ENCODE measurements around the gene TTC21B. TPM values are rescaled to one million over a fixed set of nuclear protein-coding genes. Genes with fewer than 3 reads are reported as not detected.
A peak's percentile ranks its signal among the peaks of the same experiment; 100 is the strongest.

The TTC21B gene
- total RNA-seq, 2 donors from 2014 or later: 20.8 to 25.0 TPM

- H3K4me1 Mint-ChIP-seq: peaks cover 4% of the 10 kb centered on the region
- H3K27ac Mint-ChIP-seq: no peak overlapping the region
- no peak for DNase-seq
- no peak for ATAC-seq
- no peaks in the 10 kb centered on the region for H3K9me3 ChIP-seq (ENCODE audit: control insufficient read depth, low read length, poor library complexity, severe bottlenecking)
- no peaks in the 10 kb centered on the region for H3K36me3 Mint-ChIP-seq (ENCODE audit: low read depth)
- no peak overlapping the region for H3K4me3 Mint-ChIP-seq
- H3K27me3 Mint-ChIP-seq: no peaks in the 10 kb centered on the region
These were observed 296 bp downstream of the TTC21B start for GRCh38 chr2:165953306-165953654.

- Mint-ChIP-seq H3K4me3 (no peak overlapping the region), H3K4me1 (peaks cover 5% of the 10 kb centered on the region), H3K27me3 (no peaks in the 10 kb centered on the region), H3K27ac (no peak overlapping the region), H3K36me3 (ENCODE audit: low read depth) (no peaks in the 10 kb centered on the region)
- no peak for DNase-seq
- H3K9me3 ChIP-seq (ENCODE audit: control insufficient read depth, low read length, poor library complexity, severe bottlenecking): no peaks in the 10 kb centered on the region
- no peak for ATAC-seq
These were observed 800 bp downstream of the TTC21B start for GRCh38 chr2:165952741-165953211.

GRCh38 chr2:165952085-165952484, 1.5 kb downstream of the TTC21B start:
- H3K4me3 Mint-ChIP-seq: no peak overlapping the region
- no peaks in the 10 kb centered on the region for H3K27me3 Mint-ChIP-seq
- peaks cover 10% of the 10 kb centered on the region for H3K4me1 Mint-ChIP-seq
- H3K9me3 ChIP-seq (ENCODE audit: control insufficient read depth, low read length, poor library complexity, severe bottlenecking): no peaks in the 10 kb centered on the region
- ATAC-seq: no peak
- H3K36me3 Mint-ChIP-seq (ENCODE audit: low read depth): peaks cover 2% of the 10 kb centered on the region
- no peak overlapping the region for H3K27ac Mint-ChIP-seq
- DNase-seq: no peak

GRCh38 chr2:165950438-165950837, 3.1 kb downstream of the TTC21B start:
- no peaks in the 10 kb centered on the region for H3K9me3 ChIP-seq (ENCODE audit: control insufficient read depth, low read length, poor library complexity, severe bottlenecking)
- H3K27ac Mint-ChIP-seq: no peak overlapping the region
- H3K4me1 Mint-ChIP-seq: peaks cover 6% of the 10 kb centered on the region
- ATAC-seq (no peak), DNase-seq (no peak)
- H3K36me3 Mint-ChIP-seq (ENCODE audit: low read depth): peaks cover 3% of the 10 kb centered on the region
- no peak overlapping the region for H3K4me3 Mint-ChIP-seq
- H3K27me3 Mint-ChIP-seq: no peaks in the 10 kb centered on the region

- DNase-seq (no peak), ATAC-seq (no peak)
- no peaks in the 10 kb centered on the region for H3K9me3 ChIP-seq (ENCODE audit: control insufficient read depth, low read length, poor library complexity, severe bottlenecking)
- Mint-ChIP-seq H3K27ac (no peak overlapping the region), H3K4me3 (no peak overlapping the region), H3K27me3 (no peaks in the 10 kb centered on the region), H3K4me1 (peaks cover 37% of the 10 kb centered on the region), H3K36me3 (ENCODE audit: low read depth) (peaks cover 23% of the 10 kb centered on the region)
These were observed 11.7 kb downstream of the TTC21B start for GRCh38 chr2:165941827-165942226.

- Mint-ChIP-seq H3K4me1 (peaks cover 37% of the 10 kb centered on the region), H3K4me3 (no peak overlapping the region), H3K36me3 (ENCODE audit: low read depth) (peaks cover 20% of the 10 kb centered on the region), H3K27ac (no peak overlapping the region), H3K27me3 (no peaks in the 10 kb centered on the region)
- H3K9me3 ChIP-seq (ENCODE audit: control insufficient read depth, low read length, poor library complexity, severe bottlenecking): no peaks in the 10 kb centered on the region
- DNase-seq: no peak
- ATAC-seq: no peak
These were observed 15.3 kb downstream of the TTC21B start for GRCh38 chr2:165938237-165938636.

- H3K4me1 Mint-ChIP-seq: peaks cover 16% of the 10 kb centered on the region
- no peak overlapping the region for H3K4me3 Mint-ChIP-seq
- ATAC-seq: no peak
These were observed 20.2 kb downstream of the TTC21B start for GRCh38 chr2:165933211-165933910.

GRCh38 chr2:165927774-165928173, 25.8 kb downstream of the TTC21B start:
- DNase-seq (no peak), ATAC-seq (no peak)
- Mint-ChIP-seq H3K27ac (no peak overlapping the region), H3K27me3 (no peaks in the 10 kb centered on the region), H3K36me3 (ENCODE audit: low read depth) (peaks cover 3% of the 10 kb centered on the region), H3K4me3 (no peak overlapping the region), H3K4me1 (peaks cover 1% of the 10 kb centered on the region)
- H3K9me3 ChIP-seq (ENCODE audit: control insufficient read depth, low read length, poor library complexity, severe bottlenecking): no peaks in the 10 kb centered on the region

More at GRCh38 chr2:165933211-165933910, 20.2 kb downstream of the TTC21B start:
- DNase-seq: no peak
- no peaks in the 10 kb centered on the region for H3K9me3 ChIP-seq (ENCODE audit: control insufficient read depth, low read length, poor library complexity, severe bottlenecking)
- Mint-ChIP-seq H3K27ac (no peak overlapping the region), H3K27me3 (no peaks in the 10 kb centered on the region), H3K36me3 (ENCODE audit: low read depth) (peaks cover 4% of the 10 kb centered on the region)

- ATAC-seq (no peak), DNase-seq (no peak)
- Mint-ChIP-seq H3K36me3 (ENCODE audit: low read depth) (peaks cover 3% of the 10 kb centered on the region), H3K27ac (no peak overlapping the region), H3K4me1 (peaks cover 2% of the 10 kb centered on the region), H3K4me3 (no peak overlapping the region), H3K27me3 (no peaks in the 10 kb centered on the region)
- H3K9me3 ChIP-seq (ENCODE audit: control insufficient read depth, low read length, poor library complexity, severe bottlenecking): no peaks in the 10 kb centered on the region
These were observed 26.2 kb downstream of the TTC21B start for GRCh38 chr2:165927353-165927752.

GRCh38 chr2:165924946-165925345, 28.6 kb downstream of the TTC21B start:
- Mint-ChIP-seq H3K4me1 (peaks cover 5% of the 10 kb centered on the region), H3K27ac (no peak overlapping the region), H3K36me3 (ENCODE audit: low read depth) (peaks cover 6% of the 10 kb centered on the region), H3K27me3 (no peaks in the 10 kb centered on the region), H3K4me3 (no peak overlapping the region)
- ATAC-seq (no peak), DNase-seq (no peak)
- no peaks in the 10 kb centered on the region for H3K9me3 ChIP-seq (ENCODE audit: control insufficient read depth, low read length, poor library complexity, severe bottlenecking)

- DNase-seq (no peak), ATAC-seq (no peak)
- Mint-ChIP-seq H3K27ac (no peak overlapping the region), H3K36me3 (ENCODE audit: low read depth) (peaks cover 6% of the 10 kb centered on the region), H3K27me3 (no peaks in the 10 kb centered on the region), H3K4me3 (no peak overlapping the region), H3K4me1 (peaks cover 5% of the 10 kb centered on the region)
- no peaks in the 10 kb centered on the region for H3K9me3 ChIP-seq (ENCODE audit: control insufficient read depth, low read length, poor library complexity, severe bottlenecking)
These were observed 32.8 kb downstream of the TTC21B start for GRCh38 chr2:165920748-165921147.

- ATAC-seq (no peak), DNase-seq (no peak)
- Mint-ChIP-seq H3K4me1 (no peaks in the 10 kb centered on the region), H3K36me3 (ENCODE audit: low read depth) (peaks cover 3% of the 10 kb centered on the region), H3K27ac (peak overlapping the region; percentile 39), H3K4me3 (no peak overlapping the region), H3K27me3 (no peaks in the 10 kb centered on the region)
- H3K9me3 ChIP-seq (ENCODE audit: control insufficient read depth, low read length, poor library complexity, severe bottlenecking): no peaks in the 10 kb centered on the region
These were observed 39.9 kb downstream of the TTC21B start for GRCh38 chr2:165913636-165914035.

- H3K4me3 Mint-ChIP-seq: no peak overlapping the region
- no peaks in the 10 kb centered on the region for H3K27me3 Mint-ChIP-seq
- DNase-seq: no peak
- H3K27ac Mint-ChIP-seq: no peak overlapping the region
- H3K9me3 ChIP-seq (ENCODE audit: control insufficient read depth, low read length, poor library complexity, severe bottlenecking): no peaks in the 10 kb centered on the region
- peaks cover 2% of the 10 kb centered on the region for H3K4me1 Mint-ChIP-seq
- ATAC-seq: no peak
- peaks cover 4% of the 10 kb centered on the region for H3K36me3 Mint-ChIP-seq (ENCODE audit: low read depth)
These were observed 41.6 kb downstream of the TTC21B start for GRCh38 chr2:165911981-165912380.

GRCh38 chr2:165911231-165911630, 42.3 kb downstream of the TTC21B start:
- ATAC-seq: no peak
- no peak overlapping the region for H3K27ac Mint-ChIP-seq
- H3K4me3 Mint-ChIP-seq: no peak overlapping the region
- H3K4me1 Mint-ChIP-seq: peaks cover 2% of the 10 kb centered on the region
- no peaks in the 10 kb centered on the region for H3K27me3 Mint-ChIP-seq
- no peaks in the 10 kb centered on the region for H3K9me3 ChIP-seq (ENCODE audit: control insufficient read depth, low read length, poor library complexity, severe bottlenecking)
- H3K36me3 Mint-ChIP-seq (ENCODE audit: low read depth): peaks cover 4% of the 10 kb centered on the region
- no peak for DNase-seq
